Thyroid gland (tissue), 4 donors: Measurements from ENCODE around the gene EHMT1. TPM values are rescaled to one million over a fixed set of nuclear protein-coding genes. Genes with fewer than 3 reads are reported as not detected.
A peak's percentile ranks its signal among the peaks of the same experiment; 100 is the strongest.

Experiments
- DNase-seq, 2 donors: peaks; one replicate each; pipeline ENCODE4 v3.0.0-alpha.2; 2019
- H3K27ac ChIP-seq, 3 donors: fragments of 200-600 bp; sonication (generic); 1 replicate in 2 of 3; 2 replicates in 1 of 3; pipeline ENCODE4 v1.5.1; 2016 to 2019; ENCODE audit warnings: mild to moderate bottlenecking in 1 of 3, moderate library complexity in 1 of 3
- H3K27me3 ChIP-seq: fragments of 200-600 bp; sonication (generic); one replicate; pipeline ENCODE4 v1.5.1; 2019
- H3K36me3 ChIP-seq, 2 donors: fragments of 200-600 bp; sonication (generic); one replicate each; pipeline ENCODE4 v1.5.1; 2016 to 2019
- H3K4me1 ChIP-seq, 2 donors: fragments of 200-600 bp; sonication (generic); one replicate each; pipeline ENCODE4 v1.5.1; 2017 to 2019
- H3K4me3 ChIP-seq, 3 donors: fragments of 200-600 bp; sonication (generic); replicated peaks in 1 of 3; 1 replicate in 2 of 3; 2 replicates in 1 of 3; pipeline ENCODE4 v1.5.1; 2016; ENCODE audit warnings: mild to moderate bottlenecking in 1 of 3
- H3K9me3 ChIP-seq: fragments of 200-600 bp; sonication (generic); one replicate; pipeline ENCODE4 v1.5.1; 2017
- POLR2A ChIP-seq, 2 donors: fragments of 450-650 bp; IDR thresholded peaks; one replicate each; pipeline ENCODE4 v1.6.1; 2017; ENCODE audit warnings: antibody characterized with exemption in 2 of 2, mild to moderate bottlenecking in 2 of 2, moderate library complexity in 1 of 2
- WGBS, 2 donors: methylation state at CpG; one replicate each; pipeline ENCODE4 v1.1.5; 2017; 5-methylcytosine and 5-hydroxymethylcytosine counted together
- intact Hi-C: fragments of 100-400 bp; cut with DNase I; formaldehyde crosslinking; loops from one replicate; pipeline ENCODE4 v1.15.1; 2023
- total RNA-seq, 4 donors: library from RNA; depleted of rRNA; stranded (reverse); fragments of >200 nt; gene quantifications; one replicate each; pipeline ENCODE4 v1.2.3, GENCODE V29; 2016
- TF ChIP-seq, protein P1 (sequence below), 6 experiments: fragments of 200-600 bp in 3 of 6; fragments of 450-650 bp in 3 of 6; sonication (generic) in 3 of 6; IDR thresholded peaks; one replicate each; pipeline ENCODE4 v1.5.1; 2016 to 2019; ENCODE audit warnings: antibody characterized with exemption in 6 of 6, mild to moderate bottlenecking in 2 of 6, inconsistent platforms in 1 of 6, moderate library complexity in 1 of 6

The EHMT1 gene
- total RNA-seq, 4 donors from 2014 or later, result 56.8 to 99.5 (median 94.4) TPM

DNA sequence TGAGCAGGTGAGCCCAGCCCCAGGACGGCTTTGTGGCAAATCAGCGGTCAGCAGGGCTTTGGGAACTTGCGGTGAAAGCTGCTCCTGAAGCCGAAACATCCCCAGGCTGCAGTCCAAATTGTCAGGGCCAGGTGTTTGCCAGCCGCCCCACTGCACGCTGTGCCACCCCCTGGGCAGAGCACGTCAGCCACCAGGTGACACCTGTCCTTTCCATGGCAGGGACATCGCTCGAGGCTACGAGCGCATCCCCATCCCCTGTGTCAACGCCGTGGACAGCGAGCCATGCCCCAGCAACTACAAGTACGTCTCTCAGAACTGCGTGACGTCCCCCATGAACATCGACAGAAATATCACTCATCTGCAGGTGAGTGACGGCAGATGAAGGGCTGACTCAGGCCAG is 194.4 kb downstream of the EHMT1 start:
- Histone ChIP-seq H3K27me3 (no peaks in the 10 kb centered on the region), H3K4me3 (no peak overlapping the region), H3K9me3 (no peaks in the 10 kb centered on the region), H3K27ac (peak overlapping the region in 1 of 3 donors; percentile 56), H3K36me3 (peaks cover 39 to 42% of the 10 kb centered on the region in 2 donors), H3K4me1 (peaks cover 0 to 12% of the 10 kb centered on the region in 2 donors)
- DNase-seq, result no peak
- intact Hi-C loops, result no loop called here
- TF ChIP-seq POLR2A (IDR thresholded peaks at IDR 0.05), result no peak
- WGBS, 2 donors, result 93 to 97% methylated on average over 13 to 18 of the region's 19 CpGs

DNA sequence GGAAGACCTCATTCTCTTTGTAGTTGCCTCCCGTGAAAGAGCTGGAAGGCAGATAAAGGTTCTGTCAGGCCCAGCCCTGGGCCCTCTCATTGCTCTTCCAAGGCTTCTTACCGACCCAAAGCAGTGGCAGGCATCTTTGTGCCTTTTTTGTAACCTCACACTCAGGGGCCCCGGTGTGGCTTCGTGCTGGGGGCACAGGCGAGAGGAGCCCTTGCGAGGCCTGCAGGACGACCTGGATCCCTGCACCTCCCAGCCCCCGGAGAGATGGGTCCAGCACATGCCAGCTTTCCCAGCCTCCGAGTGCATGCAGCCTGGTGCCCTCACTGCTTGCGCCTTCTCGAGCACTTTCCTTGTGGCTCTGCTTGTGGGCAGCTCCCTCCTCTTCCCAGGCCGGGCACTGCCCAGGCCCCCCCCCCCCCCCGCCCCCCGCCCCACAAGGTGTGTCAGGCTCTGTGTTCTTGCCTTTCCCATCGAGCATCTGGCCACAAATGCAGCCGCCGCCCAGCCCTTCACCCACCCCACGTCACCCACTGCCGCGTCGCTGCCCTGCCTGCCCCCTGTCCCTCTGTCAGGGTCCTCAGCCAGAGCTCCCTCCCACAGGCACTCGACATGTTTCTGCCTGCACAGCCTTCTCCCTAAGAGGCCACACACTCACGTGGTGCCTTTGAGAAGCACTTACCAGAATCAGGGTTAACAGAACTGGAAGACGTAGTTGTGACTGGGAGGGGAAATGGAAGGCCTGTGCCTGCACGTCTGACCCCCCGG is 195.0 kb downstream of the EHMT1 start:
- no peaks in the 10 kb centered on the region for H3K9me3 ChIP-seq
- 61 to 64% methylated on average over 24 to 25 of the region's 26 CpGs for WGBS, 2 donors
- H3K4me1 ChIP-seq, result peaks cover 0 to 12% of the 10 kb centered on the region in 2 donors
- H3K27ac ChIP-seq, result peak overlapping the region in 2 of 3 donors; percentile 56 to 58
- H3K36me3 ChIP-seq, result peaks cover 41 to 43% of the 10 kb centered on the region in 2 donors
- peak; percentile 91 to 97 for DNase-seq
- H3K27me3 ChIP-seq, result no peaks in the 10 kb centered on the region
- TF ChIP-seq, protein P1, sequence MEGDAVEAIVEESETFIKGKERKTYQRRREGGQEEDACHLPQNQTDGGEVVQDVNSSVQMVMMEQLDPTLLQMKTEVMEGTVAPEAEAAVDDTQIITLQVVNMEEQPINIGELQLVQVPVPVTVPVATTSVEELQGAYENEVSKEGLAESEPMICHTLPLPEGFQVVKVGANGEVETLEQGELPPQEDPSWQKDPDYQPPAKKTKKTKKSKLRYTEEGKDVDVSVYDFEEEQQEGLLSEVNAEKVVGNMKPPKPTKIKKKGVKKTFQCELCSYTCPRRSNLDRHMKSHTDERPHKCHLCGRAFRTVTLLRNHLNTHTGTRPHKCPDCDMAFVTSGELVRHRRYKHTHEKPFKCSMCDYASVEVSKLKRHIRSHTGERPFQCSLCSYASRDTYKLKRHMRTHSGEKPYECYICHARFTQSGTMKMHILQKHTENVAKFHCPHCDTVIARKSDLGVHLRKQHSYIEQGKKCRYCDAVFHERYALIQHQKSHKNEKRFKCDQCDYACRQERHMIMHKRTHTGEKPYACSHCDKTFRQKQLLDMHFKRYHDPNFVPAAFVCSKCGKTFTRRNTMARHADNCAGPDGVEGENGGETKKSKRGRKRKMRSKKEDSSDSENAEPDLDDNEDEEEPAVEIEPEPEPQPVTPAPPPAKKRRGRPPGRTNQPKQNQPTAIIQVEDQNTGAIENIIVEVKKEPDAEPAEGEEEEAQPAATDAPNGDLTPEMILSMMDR (IDR thresholded peaks at IDR 0.05), result no peak
- no peak for TF ChIP-seq POLR2A (IDR thresholded peaks at IDR 0.05)
- intact Hi-C loops, result no loop called here
- H3K4me3 ChIP-seq, result no peak overlapping the region

DNA sequence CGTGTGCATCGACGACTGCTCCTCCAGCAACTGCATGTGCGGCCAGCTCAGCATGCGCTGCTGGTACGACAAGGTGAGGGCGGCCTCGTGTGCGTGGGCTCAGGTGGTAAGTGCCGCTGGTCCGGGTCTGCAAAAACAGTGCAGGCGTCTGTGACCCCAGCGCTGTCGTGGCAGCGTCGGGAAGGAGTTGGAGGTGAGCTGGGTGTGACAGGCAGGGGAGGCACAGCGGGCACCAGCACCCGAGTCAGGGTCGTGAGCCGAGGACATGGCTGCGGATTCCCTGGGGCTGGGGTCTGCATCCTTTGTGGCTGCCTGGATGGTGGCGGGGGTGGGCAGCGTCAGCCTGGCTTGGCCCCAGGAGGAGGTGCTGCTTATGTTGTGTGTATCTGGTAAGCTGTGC is 195.6 kb downstream of the EHMT1 start:
- intact Hi-C loops, result no loop called here

DNA sequence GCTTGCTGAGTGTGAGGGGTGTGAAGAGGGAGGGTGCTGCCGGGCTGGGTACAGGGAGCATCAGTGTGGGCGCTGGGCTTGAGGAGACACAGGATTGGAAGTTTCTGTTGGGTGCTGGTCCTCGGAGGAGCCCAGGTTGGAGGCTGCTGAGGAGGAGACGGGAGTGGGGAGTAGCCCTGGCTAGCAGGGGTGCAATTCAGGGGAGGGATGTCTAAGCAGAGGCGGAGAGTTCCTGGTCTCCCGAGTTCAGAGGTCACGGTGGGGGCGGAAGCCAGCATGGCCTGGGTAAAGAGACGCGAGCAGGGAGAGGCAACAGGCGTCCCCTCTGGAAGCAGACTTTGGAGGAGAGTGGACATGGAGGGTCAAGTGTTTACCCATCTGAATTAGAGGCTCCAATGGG is 196.0 kb downstream of the EHMT1 start:
- TF ChIP-seq, protein P1 (IDR thresholded peaks at IDR 0.05), result no peak
- no peak for TF ChIP-seq POLR2A (IDR thresholded peaks at IDR 0.05)
- H3K27ac ChIP-seq, result peak overlapping the region in 2 of 3 donors; percentile 56 to 58
- H3K4me3 ChIP-seq, result no peak overlapping the region
- intact Hi-C loops, result no loop called here
- H3K9me3 ChIP-seq, result no peaks in the 10 kb centered on the region
- H3K4me1 ChIP-seq, result peaks cover 0 to 12% of the 10 kb centered on the region in 2 donors
- 94 to 97% methylated on average over 11 of the region's 11 CpGs for WGBS, 2 donors
- H3K36me3 ChIP-seq, result peaks cover 43% of the 10 kb centered on the region in 2 donors
- H3K27me3 ChIP-seq, result no peaks in the 10 kb centered on the region
- no peak for DNase-seq

More for the DNA sequence above, 195.6 kb downstream of the EHMT1 start:
- peak overlapping the region in 2 of 3 donors; percentile 56 to 58 for H3K27ac ChIP-seq
- WGBS, 2 donors, result 57 to 75% methylated on average over 16 to 17 of the region's 23 CpGs
- TF ChIP-seq, protein P1 (IDR thresholded peaks at IDR 0.05), result no peak
- no peak for TF ChIP-seq POLR2A (IDR thresholded peaks at IDR 0.05)
- no peaks in the 10 kb centered on the region for H3K27me3 ChIP-seq
- peaks cover 41 to 43% of the 10 kb centered on the region in 2 donors for H3K36me3 ChIP-seq
- H3K4me3 ChIP-seq, result no peak overlapping the region
- H3K4me1 ChIP-seq, result peaks cover 0 to 12% of the 10 kb centered on the region in 2 donors
- H3K9me3 ChIP-seq, result no peaks in the 10 kb centered on the region
- no peak for DNase-seq

DNA sequence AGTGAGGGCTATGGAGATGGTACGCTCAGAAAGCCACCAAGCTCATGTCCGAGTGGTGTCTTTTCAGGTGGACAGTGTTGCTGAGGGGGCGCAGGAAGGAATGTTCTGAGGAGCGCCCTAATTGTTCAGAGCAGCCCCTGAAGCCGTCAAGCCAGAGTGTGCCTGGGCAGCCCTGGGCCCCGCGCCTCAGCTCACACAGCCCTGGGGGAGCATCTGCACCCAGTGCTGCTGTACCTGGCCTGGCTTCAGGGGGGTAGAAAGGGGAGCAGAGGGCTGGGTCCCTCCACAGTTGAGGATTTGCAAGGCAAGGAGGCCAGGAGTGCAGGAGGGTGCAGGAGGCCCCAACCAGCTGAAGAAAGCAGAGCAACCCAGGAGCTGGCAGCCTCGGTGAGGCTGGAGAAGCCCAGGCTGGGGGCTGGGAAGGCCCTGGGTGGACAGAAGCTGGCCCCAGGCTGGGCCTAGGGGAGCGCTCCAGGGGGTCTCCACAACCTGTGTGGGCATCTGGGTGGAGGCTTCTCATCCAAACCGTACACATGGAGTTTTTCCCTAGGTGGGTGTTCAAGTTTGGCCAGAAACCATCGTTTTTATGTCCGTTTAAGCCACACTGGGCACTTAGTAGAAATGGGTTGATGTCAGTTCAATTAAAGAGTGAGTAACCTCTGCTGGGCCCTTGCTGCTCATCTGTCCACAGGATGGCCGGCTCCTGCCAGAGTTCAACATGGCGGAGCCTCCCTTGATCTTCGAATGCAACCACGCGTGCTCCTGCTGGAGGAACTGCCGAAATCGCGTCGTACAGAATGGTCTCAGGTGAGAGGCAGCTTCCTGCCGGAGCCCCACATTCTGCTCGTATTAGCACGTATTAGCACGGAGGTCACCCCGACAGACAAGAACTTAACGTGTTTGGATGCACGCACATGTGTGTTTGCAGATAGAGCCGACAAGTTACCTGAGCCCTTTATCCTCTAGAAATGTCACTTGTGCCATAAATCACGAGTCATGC is 196.8 kb downstream of the EHMT1 start:
- H3K4me1 ChIP-seq, result peaks cover 0 to 12% of the 10 kb centered on the region in 2 donors
- no peak overlapping the region for H3K4me3 ChIP-seq
- H3K9me3 ChIP-seq, result no peaks in the 10 kb centered on the region
- 93 to 97% methylated on average over 28 to 30 of the region's 30 CpGs for WGBS, 2 donors
- intact Hi-C loops, result no loop called here
- no peak for DNase-seq
- H3K36me3 ChIP-seq, result peaks cover 47 to 48% of the 10 kb centered on the region in 2 donors
- TF ChIP-seq, protein P1 (IDR thresholded peaks at IDR 0.05), result no peak
- no peak for TF ChIP-seq POLR2A (IDR thresholded peaks at IDR 0.05)
- H3K27me3 ChIP-seq, result no peaks in the 10 kb centered on the region
- H3K27ac ChIP-seq, result peak overlapping the region in 1 of 3 donors; percentile 56
